ENCODE measurements around the gene PLXDC1.
A peak's percentile ranks its signal among the peaks of the same experiment; 100 is the strongest.
"Not testable (repeated sequence)": the region's sequence is repeated elsewhere in the genome, so short reads cannot be mapped to it uniquely, and the experiment has no call there.

PLXDC1 gene

GRCh38 chr17:39178536-39178935 is 27.1 kb upstream of the PLXDC1 start:
- no peak for DNase-seq

GRCh38 chr17:39177256-39177655 is 25.8 kb upstream of the PLXDC1 start:
- DNase-seq, result no peak

GRCh38 chr17:39175695-39176093 is 24.3 kb upstream of the PLXDC1 start:
- no peak for DNase-seq

GRCh38 chr17:39174920-39175694 is 23.7 kb upstream of the PLXDC1 start:
- peak; percentile 77 for DNase-seq

- no peak for DNase-seq
These were observed 22.3 kb upstream of the PLXDC1 start for GRCh38 chr17:39173526-39174274.

- no peak for DNase-seq
These were observed 21.6 kb upstream of the PLXDC1 start for GRCh38 chr17:39173080-39173479.

GRCh38 chr17:39171933-39172332 is 20.5 kb upstream of the PLXDC1 start:
- DNase-seq, result no peak

GRCh38 chr17:39170558-39170957 is 19.1 kb upstream of the PLXDC1 start:
- DNase-seq, result no peak

GRCh38 chr17:39170109-39170508 is 18.7 kb upstream of the PLXDC1 start:
- DNase-seq, result no peak

GRCh38 chr17:39169518-39169917 is 18.1 kb upstream of the PLXDC1 start:
- no peak for DNase-seq

GRCh38 chr17:39169101-39169500 is 17.7 kb upstream of the PLXDC1 start:
- no peak for DNase-seq

- DNase-seq, result not testable (repeated sequence)
These were observed 17.1 kb upstream of the PLXDC1 start for GRCh38 chr17:39168503-39168902.

- no peak for DNase-seq
These were observed 16.0 kb upstream of the PLXDC1 start for GRCh38 chr17:39167476-39167875.

- no peak for DNase-seq
These were observed 15.2 kb upstream of the PLXDC1 start for GRCh38 chr17:39166437-39167335.

GRCh38 chr17:39165841-39166349 is 14.5 kb upstream of the PLXDC1 start, which contains the start of gene ARL5C:
TSS of gene ARL5C (minus strand) at chr17:39166161. CDS start at chr17:39165760, 401 bp downstream.
- no peak for DNase-seq

GRCh38 chr17:39165178-39165840 is 13.9 kb upstream of the PLXDC1 start:
- DNase-seq, result no peak

- DNase-seq, result peak; percentile 72
These were observed 13.3 kb upstream of the PLXDC1 start for GRCh38 chr17:39164675-39165143.

- no peak for DNase-seq
These were observed 10.5 kb upstream of the PLXDC1 start for GRCh38 chr17:39161962-39162361.

GRCh38 chr17:39158623-39159022 is 7.2 kb upstream of the PLXDC1 start:
- DNase-seq, result no peak

GRCh38 chr17:39156491-39156890 is 5.1 kb upstream of the PLXDC1 start:
- no peak for DNase-seq

- DNase-seq, result no peak
These were observed 4.2 kb upstream of the PLXDC1 start for GRCh38 chr17:39155654-39156053.

GRCh38 chr17:39153599-39154051 is 2.2 kb upstream of the PLXDC1 start:
- DNase-seq, result peak; percentile 95

Data from activated T-cell treated with anti-CD3 and anti-CD28 coated beads, Interleukin-2, amount 50 U/mL, for 1 hour (primary cell).